Stimulated activated CD8-positive, alpha-beta memory T cell treated with anti-CD3 and anti-CD28 coated beads, Interleukin-7, amount 100 ng/mL, for 48 hours (primary cell): Measurements from ENCODE around the gene GPR84.
"Not testable (repeated sequence)": the region's sequence is repeated elsewhere in the genome, so short reads cannot be mapped to it uniquely, and the experiment has no call there.

Experiments
- DNase-seq, 2 donors: peaks; one replicate each; pipeline ENCODE4 v3.0.0-alpha.2; 2020; ENCODE audit warnings: low read depth in 1 of 2; ENCODE audit errors: extremely low read depth in 1 of 2

GPR84 gene

DNA sequence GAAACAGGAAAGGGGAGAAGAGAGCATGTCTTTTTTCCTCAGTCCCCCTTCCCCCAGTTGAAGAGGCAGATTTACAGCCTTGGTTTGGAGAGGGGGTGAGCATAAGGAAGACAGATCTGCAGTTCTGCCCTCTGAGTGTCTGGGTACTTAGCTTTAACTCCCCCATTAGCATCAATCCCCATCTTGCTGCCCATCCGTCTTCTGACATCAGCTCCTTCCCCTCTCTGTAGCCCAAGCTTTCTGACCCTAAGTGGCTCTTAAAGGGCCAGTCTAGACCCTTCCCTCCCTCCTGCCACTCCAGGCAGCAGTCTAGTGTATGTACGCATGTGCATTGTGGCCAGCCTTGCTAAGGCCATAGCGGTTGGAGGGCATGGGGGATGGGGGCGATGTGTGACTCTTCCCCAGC, 7.3 kb downstream of the GPR84 start:
- no peak for DNase-seq

DNA sequence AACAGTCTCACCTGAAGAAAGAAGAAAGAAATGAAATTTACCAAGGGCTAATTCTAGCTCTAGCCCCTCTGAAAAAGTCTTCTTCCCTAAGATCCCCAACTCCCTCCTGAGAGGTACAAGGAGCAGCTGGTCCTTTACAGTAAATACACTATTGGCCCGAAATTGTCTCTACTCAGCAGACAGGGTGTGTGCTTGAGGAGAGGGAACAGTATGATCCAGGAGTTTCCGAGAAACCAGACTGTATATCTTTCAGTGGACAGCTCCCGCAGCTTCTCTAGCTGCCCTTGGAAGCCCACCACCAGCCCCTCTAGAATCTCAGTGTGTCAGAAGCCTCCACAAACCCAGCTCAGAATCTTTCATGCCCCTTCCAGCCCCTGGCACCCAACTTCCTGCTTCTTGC, 8.1 kb downstream of the GPR84 start:
- DNase-seq, result no peak

DNA sequence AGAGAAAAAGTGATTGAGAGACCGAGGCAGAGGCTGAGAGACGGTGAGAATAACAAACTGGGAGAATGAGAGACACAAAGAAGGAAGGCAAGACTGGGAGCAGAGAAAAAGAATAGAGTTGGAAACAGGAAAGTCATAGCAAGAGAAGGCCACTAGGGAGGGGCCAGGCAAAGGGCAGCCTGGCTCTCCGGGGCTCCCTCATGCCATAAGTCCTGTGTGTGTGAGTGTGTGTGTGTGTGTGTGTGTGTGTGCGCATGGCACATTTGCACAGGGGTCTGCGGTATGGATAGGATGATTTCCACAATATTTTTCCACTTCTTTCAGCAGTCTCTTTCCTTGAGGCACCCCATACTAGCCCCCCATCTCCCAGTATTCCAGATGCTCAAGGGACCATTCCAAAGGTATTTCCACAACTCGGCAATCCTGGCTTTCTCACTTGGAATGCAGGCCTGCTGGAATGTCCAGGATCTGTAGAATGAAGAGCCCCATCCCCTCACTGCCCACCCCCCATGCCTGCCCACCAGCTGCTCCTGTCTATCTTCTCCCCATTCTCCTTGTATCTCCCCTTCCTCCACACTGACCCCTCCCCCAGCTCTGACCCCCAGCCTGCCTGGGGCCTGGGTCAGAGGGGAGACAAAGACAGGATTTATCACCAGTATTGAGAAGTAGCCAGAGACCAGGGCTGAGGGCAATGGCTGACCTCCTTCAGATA, 9.0 kb downstream of the GPR84 start:
- no peak for DNase-seq

DNA sequence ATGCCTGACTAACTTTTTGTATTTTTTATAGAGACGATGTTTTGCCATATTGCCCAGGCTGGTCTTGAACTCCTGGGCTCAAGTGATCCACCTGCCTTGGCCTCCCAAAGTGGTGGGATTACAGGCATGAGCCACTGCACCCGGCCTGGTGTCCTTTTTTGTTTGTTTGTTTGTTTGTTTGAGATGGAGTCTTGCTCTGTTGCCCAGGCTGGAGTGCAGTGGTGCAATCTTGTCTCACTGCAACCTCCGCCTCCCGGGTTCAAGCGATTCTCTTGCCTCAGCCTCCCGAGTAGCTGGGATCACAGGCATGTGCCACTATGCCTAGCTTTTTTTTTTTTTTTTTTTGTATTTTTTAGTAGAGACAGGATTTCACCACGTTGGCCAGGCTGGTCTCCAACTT, 10.0 kb downstream of the GPR84 start:
- not testable (repeated sequence) for DNase-seq

DNA sequence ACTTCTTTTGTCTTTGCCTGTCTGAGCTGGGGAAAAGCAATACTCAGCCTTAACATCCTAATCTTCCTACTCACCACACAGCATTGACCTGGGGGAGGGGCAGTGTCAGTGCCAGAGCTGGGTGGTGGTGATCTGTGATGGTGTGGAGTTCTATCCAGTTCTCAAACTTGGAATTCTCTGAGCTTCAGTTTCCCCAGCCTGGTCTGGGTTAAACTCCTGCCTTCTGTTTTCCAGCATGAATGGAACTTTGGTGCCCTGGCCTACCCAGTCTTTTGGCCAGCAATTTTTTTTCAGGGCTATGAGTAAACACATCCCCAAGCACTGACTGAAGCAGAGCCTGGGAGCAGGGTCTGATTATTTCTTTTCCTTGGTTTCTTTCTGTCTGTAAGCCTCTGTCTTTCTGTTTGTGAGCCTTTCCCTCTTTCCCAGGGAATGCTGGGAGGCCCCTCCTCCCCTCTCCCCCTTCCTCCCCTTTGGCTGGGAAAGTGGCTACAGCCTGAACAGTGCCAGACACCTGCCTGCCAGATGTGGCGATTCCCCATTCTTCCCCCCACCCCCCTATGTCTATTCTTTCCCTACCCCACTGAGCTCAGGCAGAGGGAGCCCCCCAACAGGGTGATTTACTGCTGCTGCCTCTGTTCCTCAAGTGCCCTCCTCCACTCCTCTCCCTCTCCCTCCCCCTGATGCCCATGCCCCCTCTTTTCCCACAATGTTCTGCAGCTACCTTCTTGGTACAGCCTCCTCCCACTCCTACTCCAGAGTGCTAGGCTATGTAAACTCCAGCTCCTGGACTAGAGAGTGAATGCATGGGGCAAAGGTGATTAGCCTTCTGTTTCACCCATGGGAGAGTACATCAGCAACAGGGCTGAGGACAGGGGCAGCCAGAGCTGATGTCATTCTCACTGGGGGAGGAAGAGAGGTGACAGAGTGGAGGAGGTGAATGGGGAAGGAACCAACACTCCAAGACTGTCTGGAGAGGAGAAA, 11.1 kb downstream of the GPR84 start:
- no peak for DNase-seq

DNA sequence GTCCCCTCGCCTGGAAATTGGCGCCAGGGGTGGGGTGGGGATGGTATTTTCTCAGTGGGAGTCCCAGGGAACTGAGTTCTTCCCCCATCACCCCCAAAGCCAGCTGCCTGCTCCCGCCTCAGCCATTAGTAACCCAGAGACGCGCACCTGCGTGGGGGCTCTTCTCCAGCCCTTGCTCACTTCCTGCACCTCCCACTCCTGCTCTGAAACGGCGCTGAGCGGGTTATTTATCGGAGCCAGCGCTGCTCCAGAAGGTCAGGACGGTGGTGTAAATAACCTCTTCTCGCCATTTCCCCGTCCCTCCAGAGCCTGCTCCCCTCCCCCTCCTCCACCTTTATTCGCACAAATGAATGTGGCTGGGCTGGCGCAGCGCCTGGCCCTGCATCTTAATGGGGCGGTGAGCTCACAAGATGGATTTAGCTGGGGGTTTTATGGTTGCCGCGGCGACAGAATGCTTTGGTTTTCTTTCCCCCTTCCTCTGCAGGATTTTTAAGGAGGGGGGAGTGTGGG, 12.2 kb downstream of the GPR84 start:
- no peak for DNase-seq

DNA sequence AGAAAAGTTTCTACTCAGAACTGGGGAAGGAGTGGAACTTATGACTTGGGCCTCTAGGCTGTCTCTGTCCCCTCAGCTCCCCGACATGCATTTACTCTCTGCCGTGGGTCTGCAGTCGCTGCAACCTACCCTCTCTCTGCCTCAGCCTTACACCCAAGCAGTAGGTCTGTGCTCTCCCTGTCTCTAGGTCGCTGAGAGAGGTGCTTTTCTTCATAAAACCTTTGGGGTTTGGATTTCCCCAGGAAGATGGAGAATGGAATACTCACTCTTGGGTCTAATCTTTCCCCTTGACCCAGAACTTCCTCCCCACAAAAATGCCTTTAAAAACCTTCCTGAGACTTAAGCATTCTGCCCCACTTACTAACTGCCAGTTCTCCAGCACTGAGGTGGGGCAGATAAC, 12.9 kb downstream of the GPR84 start:
- no peak for DNase-seq

DNA sequence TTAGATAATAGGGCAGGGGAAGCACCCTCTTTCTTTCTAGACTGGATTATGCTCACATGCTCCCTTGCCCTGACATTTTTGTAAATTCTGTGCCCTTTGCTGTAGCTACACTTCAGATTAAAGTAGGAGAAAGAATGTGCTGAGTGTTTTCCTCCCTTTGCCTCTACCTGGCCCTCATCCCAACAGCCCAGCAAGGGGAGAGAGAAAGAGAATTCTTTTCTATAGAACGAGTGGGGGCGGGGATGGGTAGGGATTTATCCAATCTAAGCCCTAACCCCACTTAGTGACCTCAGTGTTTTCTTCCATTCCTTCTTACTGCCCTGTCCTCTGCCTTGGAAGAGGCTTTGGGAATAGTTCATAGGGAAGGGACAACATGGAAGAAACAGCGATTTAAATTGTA, 13.5 kb downstream of the GPR84 start:
- no peak for DNase-seq

DNA sequence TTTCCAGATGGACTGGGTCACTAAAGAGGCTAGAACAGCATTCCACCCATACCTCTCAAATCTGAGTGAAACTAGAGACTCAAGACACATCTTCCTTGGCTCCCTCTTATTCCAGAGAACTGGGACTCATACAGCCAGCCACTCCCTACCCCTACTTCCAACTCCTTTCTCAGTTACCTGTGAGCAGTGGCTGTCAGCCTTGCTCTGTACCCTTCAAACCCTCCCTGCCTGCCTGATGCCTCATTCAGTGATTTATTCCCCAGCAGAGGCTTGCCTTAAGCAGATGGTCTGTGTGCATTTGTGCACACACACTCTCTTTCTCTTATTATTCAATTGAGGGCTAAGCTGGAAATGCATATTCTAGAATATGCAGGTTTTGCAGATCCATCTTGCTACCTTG, 14.6 kb downstream of the GPR84 start:
- DNase-seq, result no peak

DNA sequence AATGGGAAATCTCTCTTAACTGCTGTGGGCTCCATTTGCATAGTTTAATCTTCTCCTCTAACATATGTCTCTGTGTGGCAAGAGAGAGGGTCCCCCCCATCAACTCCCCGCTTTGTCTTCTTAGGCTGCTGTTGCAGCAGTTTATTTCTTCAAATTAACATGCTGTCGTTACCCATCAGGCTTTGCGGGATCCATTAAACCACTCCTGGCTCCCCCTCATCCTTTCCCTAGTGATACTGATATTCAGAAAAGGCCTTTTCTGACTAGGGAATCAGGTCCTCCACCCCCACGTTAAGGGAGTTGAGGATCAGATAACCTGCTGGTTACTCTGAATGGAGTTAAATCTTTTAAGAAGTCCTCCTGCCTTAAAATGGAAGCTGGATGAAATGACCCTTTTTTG, 15.2 kb downstream of the GPR84 start:
- DNase-seq, result no peak

DNA sequence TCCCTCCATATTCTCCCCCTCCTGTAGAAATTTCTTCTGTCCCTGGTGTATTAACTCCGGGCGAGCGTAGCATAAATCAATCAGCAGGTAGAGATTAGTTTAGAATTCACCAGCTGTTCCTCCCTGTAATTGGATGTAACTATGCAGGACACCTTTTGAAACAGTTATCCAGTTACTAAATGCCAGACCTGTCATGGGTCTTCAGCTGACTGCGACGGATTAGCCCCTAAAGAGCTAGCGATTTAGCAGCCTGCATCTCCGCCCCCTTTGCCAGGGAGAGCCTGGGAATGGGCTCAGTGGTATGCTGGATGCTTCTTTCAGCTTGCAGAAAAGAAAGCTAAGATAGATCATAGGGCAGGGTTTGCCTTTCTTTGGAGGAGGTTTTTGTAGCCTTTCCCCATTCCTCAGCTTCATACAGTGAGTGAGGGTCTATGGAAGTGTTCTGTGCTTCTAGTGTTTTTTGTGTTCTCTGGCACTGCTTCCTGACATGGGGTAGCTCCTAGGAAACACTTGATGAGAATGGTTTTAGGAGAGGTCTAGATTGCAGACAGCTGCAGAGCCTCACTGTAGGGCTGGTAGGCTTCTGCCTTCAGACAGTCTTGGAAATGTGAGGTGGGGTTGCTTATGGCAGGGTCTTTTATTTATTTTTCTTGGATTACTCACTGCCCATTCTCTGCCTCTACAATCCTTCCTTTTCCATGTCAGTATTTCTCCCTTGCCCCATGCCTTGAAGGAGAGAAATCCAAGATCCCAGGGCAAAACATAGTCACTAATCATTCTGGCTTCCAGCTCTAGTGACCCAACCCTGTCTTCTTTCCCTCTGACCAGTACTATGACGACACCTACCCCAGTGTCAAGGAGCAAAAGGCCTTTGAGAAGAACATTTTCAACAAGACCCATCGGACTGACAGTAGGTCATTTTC, 22.6 kb downstream of the GPR84 start:
- no peak for DNase-seq

DNA sequence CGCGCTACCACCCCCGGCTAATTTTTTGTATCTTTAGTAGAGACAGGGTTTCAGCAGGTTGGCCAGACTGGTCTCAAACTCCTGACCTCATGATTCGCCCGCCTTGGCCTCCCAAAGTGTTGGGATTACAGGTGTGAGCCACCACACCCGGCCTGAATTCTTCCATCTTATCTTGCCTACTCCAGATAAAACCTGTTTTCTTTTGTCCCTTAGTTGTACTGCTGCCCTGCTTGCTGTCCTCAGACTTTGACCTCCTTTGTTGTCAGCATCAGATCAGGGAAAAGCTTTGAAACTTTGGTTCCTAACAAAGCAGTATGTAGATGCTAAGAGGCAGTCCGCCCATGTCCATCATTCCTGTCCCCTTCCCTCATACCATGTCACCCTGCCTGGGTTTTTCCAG, 23.4 kb downstream of the GPR84 start:
- no peak for DNase-seq

DNA sequence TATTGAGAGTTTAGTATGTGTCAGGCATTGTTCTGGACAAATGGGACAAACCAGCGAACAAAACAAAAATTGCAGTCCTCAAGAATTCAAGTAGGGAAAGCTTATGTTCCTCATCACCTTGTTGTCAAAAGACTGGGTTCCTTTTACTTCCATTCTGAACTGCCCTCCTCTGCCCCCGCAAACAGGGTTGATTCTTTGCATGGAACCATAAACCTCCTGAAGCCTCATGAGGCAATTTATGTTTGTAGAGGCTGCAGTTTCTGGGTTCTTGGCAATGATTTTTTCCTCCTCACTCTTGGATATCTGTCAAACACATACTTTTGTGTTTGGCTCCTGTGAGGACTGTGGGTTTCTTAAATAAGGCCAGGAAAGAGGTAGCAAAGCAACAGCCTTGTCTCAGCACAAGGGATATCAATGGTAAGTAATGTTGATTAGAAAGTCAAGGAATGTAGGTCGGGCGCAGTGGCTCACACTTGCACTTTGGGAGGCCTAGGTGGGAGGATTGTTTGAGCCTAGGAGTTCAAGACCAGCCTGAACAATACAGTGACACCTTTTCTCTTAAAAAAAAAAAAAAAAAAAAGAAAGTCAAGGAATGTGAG, 25.5 kb downstream of the GPR84 start:
- no peak for DNase-seq

DNA sequence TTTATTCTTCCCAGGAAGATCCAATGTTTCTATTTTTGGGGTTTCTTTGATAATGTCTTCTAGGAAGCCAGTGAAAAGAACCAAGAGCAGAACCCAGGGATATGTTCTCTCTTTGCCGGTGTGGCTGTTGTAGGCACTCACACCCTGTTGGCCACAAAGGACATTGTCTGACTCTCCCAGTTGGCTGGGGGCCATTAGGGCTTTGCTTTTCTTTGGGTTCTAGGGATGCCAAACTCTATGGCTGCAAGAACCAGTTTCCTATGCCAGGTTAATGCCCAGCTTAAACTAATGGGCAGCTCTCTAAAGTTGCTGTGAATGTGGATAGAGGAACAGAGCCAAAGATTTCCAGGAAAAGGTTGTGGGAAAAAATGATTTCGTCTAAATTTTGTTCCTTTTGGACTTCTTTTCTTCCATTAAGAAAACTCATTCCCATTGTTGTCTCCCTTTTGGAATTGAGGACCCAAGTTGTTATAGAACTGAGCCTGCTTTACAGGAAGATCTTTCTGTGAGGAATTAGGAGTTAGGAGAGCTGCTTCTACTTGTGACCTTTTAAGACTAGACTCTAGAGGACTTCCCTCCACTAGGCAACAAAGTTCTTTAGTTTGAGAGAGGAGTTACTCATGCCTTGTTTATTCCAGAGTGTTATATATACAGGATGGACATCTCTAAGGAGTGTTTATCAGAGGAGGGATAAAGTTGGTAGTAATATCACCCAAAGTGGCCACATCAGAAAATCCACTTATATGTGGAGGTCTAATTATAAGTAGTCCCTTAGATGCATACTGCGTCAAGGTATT, 26.2 kb downstream of the GPR84 start:
- no peak for DNase-seq

DNA sequence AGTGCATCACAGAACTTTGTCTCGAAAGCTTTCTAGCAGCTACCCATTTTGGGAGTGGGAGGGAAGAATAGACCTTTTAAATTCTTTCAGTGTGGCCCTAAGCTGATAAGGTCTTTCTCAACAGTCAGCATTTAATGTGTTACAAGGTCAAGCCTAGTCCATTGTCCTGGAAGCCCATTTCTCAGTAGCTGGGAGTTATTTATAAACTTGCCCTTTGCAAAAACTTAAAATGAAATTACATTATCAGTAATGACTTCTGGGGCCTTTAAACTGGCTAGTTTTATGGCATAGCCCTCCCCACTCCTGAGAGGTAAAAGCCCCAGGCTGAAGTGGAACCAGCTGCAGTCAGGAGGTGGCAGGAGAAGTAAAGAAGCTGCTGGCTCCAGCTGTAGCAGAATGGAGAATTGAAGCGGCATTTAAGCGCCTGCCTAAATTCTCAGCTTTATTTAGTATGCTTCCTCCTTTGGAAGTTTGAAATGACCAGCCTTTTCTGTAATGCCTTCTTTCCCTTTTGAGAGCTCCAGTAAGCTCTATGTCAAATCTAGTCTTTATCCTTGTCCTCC, 26.9 kb downstream of the GPR84 start:
- DNase-seq, result no peak

DNA sequence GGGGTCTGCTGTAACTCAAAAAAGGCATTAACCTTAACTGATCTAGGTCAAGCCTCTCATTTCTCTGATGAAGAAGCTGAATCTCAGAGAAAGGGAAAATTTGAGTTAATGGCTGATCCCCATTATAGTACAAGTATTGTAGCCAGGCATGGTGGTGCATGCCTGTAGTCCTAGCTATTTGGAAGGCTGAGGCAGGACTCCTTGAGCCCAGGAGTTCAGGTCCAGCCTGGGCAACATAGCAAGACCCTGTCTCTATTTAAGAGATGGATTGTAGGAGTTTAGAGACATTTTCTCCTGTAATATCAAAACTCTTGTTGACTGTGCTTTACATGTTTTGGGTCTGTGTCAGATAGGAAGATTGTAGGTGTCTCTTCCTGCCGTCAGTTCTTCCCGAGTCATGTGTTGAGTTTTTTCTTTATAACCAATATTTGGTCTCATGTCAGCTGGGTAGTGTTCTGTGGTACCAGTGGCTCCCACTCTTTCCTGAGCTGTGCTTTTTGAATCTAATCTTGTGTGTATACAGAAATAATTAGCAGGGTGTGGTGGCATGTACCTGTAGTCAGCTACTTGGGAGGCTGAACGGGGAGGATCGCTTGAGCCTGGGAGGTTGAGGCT, 30.8 kb downstream of the GPR84 start:
- no peak for DNase-seq

DNA sequence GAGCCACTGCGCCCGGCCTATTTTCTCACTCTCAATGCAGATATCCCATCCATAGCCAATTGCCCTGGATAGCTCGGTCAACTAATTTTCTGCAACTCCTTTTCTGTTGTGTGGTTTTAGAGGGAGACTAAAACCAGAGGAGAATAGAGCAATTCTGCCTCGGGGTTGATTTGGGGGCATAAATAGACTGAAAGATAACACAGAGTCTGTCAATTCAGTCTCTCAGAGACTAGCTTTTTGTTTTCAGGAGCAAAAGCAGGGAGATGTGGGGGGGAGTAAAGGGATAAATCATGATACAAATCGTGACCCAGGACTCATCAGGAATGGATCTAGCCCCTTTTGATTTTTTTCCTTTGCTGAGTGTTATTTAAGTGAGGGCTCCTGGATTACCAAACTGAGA, 32.8 kb downstream of the GPR84 start:
- DNase-seq, result no peak

DNA sequence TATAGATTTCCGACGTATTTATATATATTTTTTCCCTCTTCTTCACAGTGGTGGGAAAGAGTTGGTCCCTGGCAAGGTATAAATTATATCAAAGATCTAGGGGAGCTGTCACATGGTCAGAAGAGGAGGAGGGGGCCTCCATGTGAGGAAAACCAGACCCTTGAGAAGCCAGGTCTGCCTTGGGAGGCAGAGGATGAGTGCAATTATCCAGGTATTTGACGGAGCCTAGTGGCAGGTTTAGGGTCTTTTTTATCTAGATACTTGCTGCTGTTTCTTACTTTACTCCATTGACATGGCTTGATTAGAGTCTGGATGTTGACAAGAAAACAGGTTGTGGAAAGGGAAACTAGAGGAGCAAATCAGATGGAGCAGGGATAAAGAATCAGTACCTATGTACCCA, 33.8 kb downstream of the GPR84 start:
- DNase-seq, result no peak

DNA sequence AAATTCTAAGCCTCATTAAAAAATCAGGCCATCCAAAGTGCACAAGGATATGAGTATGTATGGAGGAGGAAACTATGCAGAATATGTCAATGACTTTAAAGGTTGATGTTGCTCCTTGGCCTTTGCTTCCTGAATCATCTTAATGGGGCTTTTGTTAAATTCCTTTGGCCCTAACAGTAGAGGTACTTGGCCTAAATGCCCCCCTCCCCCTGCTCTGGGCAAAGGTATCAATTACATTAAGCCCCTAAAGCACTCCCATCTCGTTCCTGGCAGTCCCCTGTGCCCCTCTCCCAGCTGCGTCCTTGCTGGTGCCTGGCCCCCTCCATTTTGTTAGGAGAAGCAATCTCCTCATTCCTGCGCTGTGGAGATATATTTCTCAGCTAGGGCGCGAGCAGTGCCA, 34.5 kb downstream of the GPR84 start:
- DNase-seq, result no peak
